HepG2 (cell line): Measurements from ENCODE around the gene IPO8. TPM values are rescaled to one million over a fixed set of nuclear protein-coding genes. Genes with fewer than 3 reads are reported as not detected.

Experiments used
- ARHGAP35 ChIP-seq: sonication (generic); formaldehyde crosslinking; IDR thresholded peaks from 2 replicates; pipeline ENCODE4 v1.9.0; 2022; ENCODE audit warnings: mild to moderate bottlenecking, inconsistent platforms, moderate library complexity, missing genetic modification reagents, borderline replicate concordance
- CREB1 ChIP-seq, 2 experiments: fragments of 450-650 bp in 1 of 2; IDR thresholded peaks; 2 replicates each; pipeline ENCODE4 v1.6.1; 2016 to 2017; ENCODE audit warnings: control low read depth in 1 of 2, mild to moderate bottlenecking in 1 of 2, missing compliant biosample characterization in 1 of 2, missing genetic modification characterization in 1 of 2
- ETV5 ChIP-seq: IDR thresholded peaks from 2 replicates; pipeline ENCODE4 v1.6.1; 2018; ENCODE audit warnings: missing biosample characterization, missing genetic modification reagents, inconsistent platforms, borderline replicate concordance
- FOSL1 ChIP-seq: sonication (generic); formaldehyde crosslinking; IDR thresholded peaks from 2 replicates; pipeline ENCODE4 v1.9.0; 2021; ENCODE audit warnings: missing genetic modification reagents, borderline replicate concordance
- FOXJ3 ChIP-seq: sonication (generic); formaldehyde crosslinking; IDR thresholded peaks from 2 replicates; pipeline ENCODE4 v1.4.0; 2020; ENCODE audit warnings: missing genetic modification reagents, mild to moderate bottlenecking, borderline replicate concordance
- GABPA ChIP-seq, 2 experiments: IDR thresholded peaks; 2 replicates each; pipeline ENCODE4 v1.6.1; 2011 to 2016; ENCODE audit warnings: low read depth in 2 of 2, low read length in 1 of 2, missing biosample characterization in 1 of 2, missing genetic modification characterization in 1 of 2
- GZF1 ChIP-seq: sonication (generic); formaldehyde crosslinking; IDR thresholded peaks from 2 replicates; pipeline ENCODE4 v1.5.1; 2020; ENCODE audit warnings: mild to moderate bottlenecking, missing genetic modification reagents
- HNRNPUL1 ChIP-seq: fragments of 200-400 bp; formaldehyde crosslinking; IDR thresholded peaks from 2 replicates; pipeline ENCODE4 v1.6.1; 2017; ENCODE audit warnings: low read depth, mild to moderate bottlenecking, low read length, moderate library complexity
- HOXA3 ChIP-seq: sonication (generic); formaldehyde crosslinking; IDR thresholded peaks from 2 replicates; pipeline ENCODE4 v1.5.0; 2020; ENCODE audit warnings: missing genetic modification reagents
- KDM5A ChIP-seq: fragments of 200-600 bp; sonication (generic); IDR thresholded peaks from 2 replicates; pipeline ENCODE4 v1.7.0; 2018; ENCODE audit warnings: antibody characterized with exemption, mild to moderate bottlenecking, low read length, borderline replicate concordance
- KMT2B ChIP-seq: IDR thresholded peaks from 2 replicates; pipeline ENCODE4 v1.6.1; 2016; ENCODE audit warnings: missing genetic modification reagents, missing compliant biosample characterization
- MLLT10 ChIP-seq: sonication (generic); formaldehyde crosslinking; IDR thresholded peaks from 2 replicates; pipeline ENCODE4 v1.4.0; 2020; ENCODE audit warnings: missing genetic modification reagents
- NKX3-1 ChIP-seq: sonication (generic); formaldehyde crosslinking; IDR thresholded peaks from 2 replicates; pipeline ENCODE4 v1.5.0; 2020; ENCODE audit warnings: missing genetic modification reagents
- PHF21A ChIP-seq: sonication (generic); formaldehyde crosslinking; IDR thresholded peaks from 2 replicates; pipeline ENCODE4 v1.5.0; 2020; ENCODE audit warnings: mild to moderate bottlenecking, missing genetic modification reagents
- SIX1 ChIP-seq: sonication (generic); formaldehyde crosslinking; IDR thresholded peaks from 2 replicates; pipeline ENCODE4 v1.4.0; 2020; ENCODE audit warnings: missing genetic modification reagents, borderline replicate concordance
- SMYD3 ChIP-seq: sonication (generic); formaldehyde crosslinking; IDR thresholded peaks from 2 replicates; pipeline ENCODE4 v1.8.1; 2023; ENCODE audit warnings: mild to moderate bottlenecking, missing genetic modification reagents
- TOE1 ChIP-seq: sonication (generic); formaldehyde crosslinking; IDR thresholded peaks from 2 replicates; pipeline ENCODE4 v1.4.0; 2020; ENCODE audit warnings: mild to moderate bottlenecking, missing genetic modification reagents
- ZNF484 ChIP-seq: sonication (generic); formaldehyde crosslinking; IDR thresholded peaks from 2 replicates; pipeline ENCODE4 v1.5.1; 2020; ENCODE audit warnings: mild to moderate bottlenecking, low read depth, missing genetic modification reagents, borderline replicate concordance
- ZNF782 ChIP-seq: sonication (generic); formaldehyde crosslinking; IDR thresholded peaks from 2 replicates; pipeline ENCODE4 v1.4.0; 2020; ENCODE audit warnings: missing genetic modification reagents, mild to moderate bottlenecking, borderline replicate concordance
- ZNF878 ChIP-seq: sonication (generic); formaldehyde crosslinking; IDR thresholded peaks from 2 replicates; pipeline ENCODE4 v1.8.1; 2023; ENCODE audit warnings: mild to moderate bottlenecking, missing genetic modification reagents, moderate library complexity
- polyA plus RNA-seq, 8 experiments: library from polyadenylated mRNA; depleted of rRNA in 3 of 8; stranded (reverse) in 7 of 8; unstranded in 1 of 8; fragments of >200 nt; fragmentation: Illumina TruSeq in 4 of 8; extraction: Trizol in 4 of 8; gene quantifications; 2 replicates each; pipeline versions ENCODE4 v1.2.1 to v1.2.3, GENCODE V29; 2011 to 2016; ENCODE audit warnings: low read depth in 4 of 8, missing spikeins in 1 of 8, mixed read lengths in 1 of 8; ENCODE audit not compliant: insufficient read depth in 1 of 8
- total RNA-seq, 5 experiments: library from RNA; depleted of rRNA; stranded (reverse); fragments of >200 nt; fragmentation: Illumina TruSeq; extraction: Trizol; gene quantifications; 2 replicates each; pipeline ENCODE4 v1.2.3, GENCODE V29; 2016; ENCODE audit warnings: low read depth in 1 of 5
- TF ChIP-seq, protein P1 (sequence below): sonication (generic); formaldehyde crosslinking; conservative IDR thresholded peaks from 2 replicates; pipeline ENCODE4 v1.5.0; 2020; ENCODE audit warnings: missing genetic modification reagents
- TF ChIP-seq, protein P2 (sequence below): sonication (generic); formaldehyde crosslinking; conservative IDR thresholded peaks from 2 replicates; pipeline ENCODE4 v1.4.0; 2020; ENCODE audit warnings: missing genetic modification reagents
- TF ChIP-seq, protein P3 (sequence below): sonication (generic); formaldehyde crosslinking; IDR thresholded peaks from 2 replicates; pipeline ENCODE4 v1.8.0; 2022; ENCODE audit warnings: mild to moderate bottlenecking, missing genetic modification reagents

Gene IPO8
- total and polyA plus RNA-seq, 2 of the 13 experiments (the other 11 are each of a cell fraction or from before 2014, with no cell fraction given), result 6.3 to 21.8 TPM

DNA sequence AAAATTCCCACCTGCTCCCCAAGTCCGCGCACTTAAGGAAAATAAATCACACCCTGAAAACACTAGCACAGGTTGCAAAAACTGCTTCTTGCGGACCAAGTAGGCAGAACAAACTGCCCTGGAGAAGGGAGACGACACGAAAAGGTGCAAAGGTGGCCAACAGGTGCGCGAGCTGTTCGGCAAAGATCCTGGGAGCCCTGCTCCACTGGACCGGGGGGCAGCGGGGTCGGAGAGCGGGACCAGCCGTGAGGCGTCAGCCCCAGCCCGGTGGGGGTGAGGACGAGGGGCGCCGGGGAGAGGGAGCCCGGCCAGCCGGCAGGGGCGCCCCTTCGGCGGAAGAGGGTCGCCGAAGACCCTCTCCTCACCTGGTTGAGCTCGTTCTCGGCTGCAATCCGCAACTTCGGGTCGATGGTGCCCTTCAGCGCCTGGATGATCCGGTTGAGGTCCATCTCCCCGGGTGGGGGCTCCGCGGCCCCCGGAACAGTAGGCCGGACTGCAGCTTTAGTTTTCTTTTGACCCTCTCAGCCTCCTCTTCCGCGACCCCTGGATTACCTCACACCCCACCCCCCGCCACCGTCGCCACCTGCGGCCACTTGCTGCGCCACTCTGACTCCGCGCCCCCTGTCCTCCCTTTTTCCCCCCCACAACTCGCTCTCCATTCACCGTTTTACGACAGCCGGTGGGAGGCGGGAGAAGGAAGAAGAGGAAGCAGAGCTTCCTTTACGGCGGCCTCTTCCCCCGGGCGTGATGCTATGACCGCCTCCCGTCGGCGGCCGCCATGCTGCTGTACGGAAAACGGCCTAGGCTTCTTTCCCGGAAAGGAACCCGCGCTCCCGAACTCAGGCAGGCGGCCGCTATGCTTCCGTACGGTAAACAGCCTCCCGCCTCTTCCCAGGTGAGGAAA, at the start of gene IPO8 (continued):
- no peak for TF ChIP-seq HNRNPUL1
- no peak for TF ChIP-seq FOSL1 (CRISPR knock-in tag)
- TF ChIP-seq CREB1 (IDR thresholded peaks at IDR 0.05), result peak; percentile 48
- peak; percentile 68 for TF ChIP-seq CREB1 (CRISPR knock-in tag; IDR thresholded peaks at IDR 0.05)
- TF ChIP-seq FOXJ3 (CRISPR knock-in tag), result peak; percentile 58; the same call in 1 of the 2 replicates
- TF ChIP-seq, protein P1, sequence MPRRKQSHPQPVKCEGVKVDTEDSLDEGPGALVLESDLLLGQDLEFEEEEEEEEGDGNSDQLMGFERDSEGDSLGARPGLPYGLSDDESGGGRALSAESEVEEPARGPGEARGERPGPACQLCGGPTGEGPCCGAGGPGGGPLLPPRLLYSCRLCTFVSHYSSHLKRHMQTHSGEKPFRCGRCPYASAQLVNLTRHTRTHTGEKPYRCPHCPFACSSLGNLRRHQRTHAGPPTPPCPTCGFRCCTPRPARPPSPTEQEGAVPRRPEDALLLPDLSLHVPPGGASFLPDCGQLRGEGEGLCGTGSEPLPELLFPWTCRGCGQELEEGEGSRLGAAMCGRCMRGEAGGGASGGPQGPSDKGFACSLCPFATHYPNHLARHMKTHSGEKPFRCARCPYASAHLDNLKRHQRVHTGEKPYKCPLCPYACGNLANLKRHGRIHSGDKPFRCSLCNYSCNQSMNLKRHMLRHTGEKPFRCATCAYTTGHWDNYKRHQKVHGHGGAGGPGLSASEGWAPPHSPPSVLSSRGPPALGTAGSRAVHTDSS (CRISPR knock-in tag), result no peak
- TF ChIP-seq TOE1 (CRISPR knock-in tag), result no peak
- peak; percentile 60 for TF ChIP-seq HOXA3
- no peak; the same call in 1 of the 2 replicates for TF ChIP-seq ARHGAP35 (CRISPR knock-in tag)
- TF ChIP-seq, protein P2, sequence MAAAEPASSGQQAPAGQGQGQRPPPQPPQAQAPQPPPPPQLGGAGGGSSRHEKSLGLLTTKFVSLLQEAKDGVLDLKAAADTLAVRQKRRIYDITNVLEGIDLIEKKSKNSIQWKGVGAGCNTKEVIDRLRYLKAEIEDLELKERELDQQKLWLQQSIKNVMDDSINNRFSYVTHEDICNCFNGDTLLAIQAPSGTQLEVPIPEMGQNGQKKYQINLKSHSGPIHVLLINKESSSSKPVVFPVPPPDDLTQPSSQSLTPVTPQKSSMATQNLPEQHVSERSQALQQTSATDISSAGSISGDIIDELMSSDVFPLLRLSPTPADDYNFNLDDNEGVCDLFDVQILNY (CRISPR knock-in tag), result no peak
- peak; percentile 81; the same call in 1 of the 2 replicates for TF ChIP-seq KMT2B (CRISPR knock-in tag)
- peak; percentile 76 for TF ChIP-seq GABPA (IDR thresholded peaks at IDR 0.05; ENCODE audit: low read depth, low read length)
- peak; percentile 96 for TF ChIP-seq GABPA (CRISPR knock-in tag; IDR thresholded peaks at IDR 0.05; ENCODE audit: low read depth)
- peak; percentile 50; the same call in 1 of the 2 replicates for TF ChIP-seq PHF21A
- TF ChIP-seq ZNF484, result no peak
- peak; percentile 61; the same call in 1 of the 2 replicates for TF ChIP-seq ETV5
- TF ChIP-seq ZNF782 (CRISPR knock-in tag), result no peak
- peak; percentile 51; the same call in 1 of the 2 replicates for TF ChIP-seq KDM5A
- TF ChIP-seq, protein P3, sequence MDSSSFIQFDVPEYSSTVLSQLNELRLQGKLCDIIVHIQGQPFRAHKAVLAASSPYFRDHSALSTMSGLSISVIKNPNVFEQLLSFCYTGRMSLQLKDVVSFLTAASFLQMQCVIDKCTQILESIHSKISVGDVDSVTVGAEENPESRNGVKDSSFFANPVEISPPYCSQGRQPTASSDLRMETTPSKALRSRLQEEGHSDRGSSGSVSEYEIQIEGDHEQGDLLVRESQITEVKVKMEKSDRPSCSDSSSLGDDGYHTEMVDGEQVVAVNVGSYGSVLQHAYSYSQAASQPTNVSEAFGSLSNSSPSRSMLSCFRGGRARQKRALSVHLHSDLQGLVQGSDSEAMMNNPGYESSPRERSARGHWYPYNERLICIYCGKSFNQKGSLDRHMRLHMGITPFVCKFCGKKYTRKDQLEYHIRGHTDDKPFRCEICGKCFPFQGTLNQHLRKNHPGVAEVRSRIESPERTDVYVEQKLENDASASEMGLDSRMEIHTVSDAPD (CRISPR knock-in tag), result no peak
- TF ChIP-seq MLLT10, result no peak
- no peak for TF ChIP-seq GZF1 (CRISPR knock-in tag)
- TF ChIP-seq SMYD3 (CRISPR knock-in tag), result no peak
- no peak for TF ChIP-seq SIX1 (CRISPR knock-in tag)
- TF ChIP-seq ZNF878 (CRISPR knock-in tag), result no peak
- 0 out of 2 replicates have a peak, but pooled peaks have one; percentile 58 for TF ChIP-seq NKX3-1 (CRISPR knock-in tag)
